ENCODE measurements around the gene TACO1.
A peak's percentile ranks its signal among the peaks of the same experiment; 100 is the strongest.

Gene TACO1

GRCh38 chr17:63600569-63601438, at the start of gene TACO1:
TSS of gene TACO1 (plus strand) at chr17:63600895. CDS start at chr17:63601084, 189 bp downstream.
- DNase-seq (ENCODE audit: low read depth in 2 of 2) = peak; percentile 54 to 68

GRCh38 chr17:63552211-63552610, 48.5 kb upstream of the TACO1 start:
- no peak for DNase-seq (ENCODE audit: low read depth in 2 of 2)

DNA sequence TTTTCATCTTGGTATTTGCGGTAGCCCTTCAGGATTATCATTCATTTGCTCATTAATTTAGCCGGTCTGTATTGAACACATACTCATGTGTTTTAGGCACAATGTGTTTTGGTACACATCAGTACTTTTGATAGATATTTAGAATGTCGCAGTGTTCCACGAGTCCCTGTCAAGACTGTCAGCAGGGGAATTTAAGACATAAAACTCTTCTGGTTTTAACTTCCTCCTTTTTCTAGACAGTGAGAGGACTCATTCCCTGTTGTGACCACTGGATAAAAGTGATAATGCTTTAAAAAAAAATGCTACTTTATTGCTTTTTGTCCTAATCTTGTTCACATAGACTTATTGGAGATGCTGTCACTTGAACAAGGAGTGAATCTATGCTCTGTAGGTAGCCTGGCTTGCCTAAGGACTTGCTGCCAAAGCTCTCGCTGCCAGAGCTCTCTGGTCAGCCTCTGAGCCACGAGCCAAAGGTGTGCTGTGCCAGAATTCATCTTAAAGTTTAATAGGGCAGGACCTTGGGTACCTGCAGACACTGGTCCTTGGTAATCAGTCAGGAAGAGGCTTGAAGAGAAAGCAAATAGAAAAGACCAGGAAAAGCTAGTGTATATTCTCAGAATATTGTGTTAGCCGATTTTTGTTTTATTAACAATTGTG, 45.1 kb upstream of the TACO1 start:
- DNase-seq (ENCODE audit: low read depth in 2 of 2) = no peak

GRCh38 chr17:63557416-63557815, 43.3 kb upstream of the TACO1 start:
- DNase-seq (ENCODE audit: low read depth in 2 of 2) = no peak

DNA sequence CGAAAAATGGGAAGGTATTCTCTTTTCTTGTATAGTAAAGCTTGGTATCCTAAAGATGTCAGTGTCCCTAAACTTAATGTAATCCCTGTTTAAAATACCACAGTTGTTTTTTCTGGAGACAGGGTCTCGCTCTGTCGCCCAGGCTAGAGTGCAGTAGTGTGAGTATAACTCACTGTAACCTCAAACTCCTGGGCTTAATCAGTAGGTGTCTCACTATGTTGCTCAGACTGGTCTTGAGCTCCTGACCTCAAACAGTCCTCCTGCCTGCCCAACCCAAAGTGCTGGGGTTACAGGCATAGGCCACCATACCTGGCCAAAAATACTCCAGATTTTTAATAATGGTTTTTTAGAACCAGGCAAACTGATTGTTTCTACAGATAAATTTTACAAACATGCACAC, 42.3 kb upstream of the TACO1 start:
- DNase-seq (ENCODE audit: low read depth in 2 of 2) = no peak

- no peak for DNase-seq (ENCODE audit: low read depth in 2 of 2)
These were observed 38.9 kb upstream of the TACO1 start for GRCh38 chr17:63561819-63562218.

DNA sequence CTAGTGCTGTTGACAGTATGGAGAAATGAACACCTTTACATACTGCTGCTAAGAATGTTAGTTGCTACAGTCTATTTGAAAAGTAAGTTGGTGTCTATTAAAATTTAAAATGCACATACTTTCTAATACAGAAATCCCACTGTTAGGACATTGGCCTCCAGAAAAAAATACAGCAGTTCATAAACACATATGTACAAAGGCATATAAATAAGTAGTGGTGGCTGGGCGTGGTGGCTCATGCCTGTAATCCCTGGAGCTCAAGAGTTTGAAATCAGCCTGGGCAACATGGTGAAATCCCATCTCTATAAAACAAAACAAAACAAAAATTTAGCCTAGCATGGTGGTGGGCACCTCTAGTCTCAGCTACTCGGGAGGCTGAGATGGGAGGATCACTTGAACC, 37.4 kb upstream of the TACO1 start:
- no peak for DNase-seq (ENCODE audit: low read depth in 2 of 2)

DNA sequence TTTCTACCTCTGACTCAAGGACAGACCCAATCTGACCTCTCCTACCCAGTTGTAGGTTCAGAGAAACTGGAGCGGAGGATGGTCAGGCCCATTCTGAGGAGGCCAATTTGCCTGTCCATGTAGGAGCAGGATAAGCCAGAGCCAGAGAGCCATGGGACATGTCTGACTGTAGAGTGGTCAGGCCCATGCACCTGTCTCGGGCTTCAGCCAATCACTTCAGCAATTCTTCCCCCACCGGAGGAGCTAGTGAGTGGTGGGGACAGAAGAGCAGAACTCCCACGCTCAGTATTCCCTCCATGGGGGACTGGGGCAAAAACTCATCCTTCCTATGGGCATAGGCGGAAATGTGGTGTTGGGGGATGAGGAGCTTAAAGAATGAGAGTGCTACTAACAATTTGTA, 36.1 kb upstream of the TACO1 start:
- DNase-seq (ENCODE audit: low read depth in 2 of 2) = no peak

DNA sequence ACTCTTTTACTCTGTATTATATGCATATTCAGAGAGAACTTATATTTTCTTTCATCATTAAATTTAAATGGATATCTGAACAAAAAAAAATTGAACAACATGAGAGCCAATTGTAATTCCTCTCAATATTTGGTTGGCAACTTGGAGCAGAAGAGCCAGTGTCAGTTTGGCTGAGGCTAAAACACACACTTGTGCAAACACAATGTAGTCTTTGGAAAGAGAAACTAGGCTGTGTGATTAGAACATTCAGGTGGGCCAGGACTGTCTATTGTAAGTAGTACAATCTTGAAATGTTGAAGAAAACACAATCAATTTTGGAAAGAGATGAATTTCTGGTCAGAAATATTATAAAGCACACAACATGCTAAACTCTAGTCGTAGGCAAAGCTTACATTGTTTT, 33.5 kb upstream of the TACO1 start:
- DNase-seq (ENCODE audit: low read depth in 2 of 2) = no peak

GRCh38 chr17:63568563-63568962, 32.1 kb upstream of the TACO1 start:
- DNase-seq (ENCODE audit: low read depth in 2 of 2) = no peak

- no peak for DNase-seq (ENCODE audit: low read depth in 2 of 2)
These were observed 28.9 kb upstream of the TACO1 start for GRCh38 chr17:63571632-63572310.

DNA sequence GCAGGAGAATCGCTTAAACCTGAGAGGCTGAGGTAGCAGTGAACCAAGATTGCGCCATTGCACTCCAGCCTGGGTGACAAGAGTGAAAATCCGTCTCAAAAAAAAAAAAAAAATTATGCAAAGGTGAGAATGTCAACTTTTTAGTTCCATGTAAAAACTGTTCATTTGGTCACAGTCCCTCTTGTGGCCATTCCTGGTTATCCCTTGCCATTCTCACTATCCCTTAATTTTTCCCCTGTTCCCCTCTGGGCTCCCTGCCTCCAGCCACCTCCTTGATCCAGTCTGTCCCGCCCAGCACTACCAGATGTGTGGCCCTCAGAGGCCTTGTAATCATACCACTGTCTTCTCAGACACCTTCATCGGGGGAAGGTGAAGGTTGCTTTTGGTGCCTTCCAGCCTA, 27.1 kb upstream of the TACO1 start:
- DNase-seq (ENCODE audit: low read depth in 2 of 2) = no peak

GRCh38 chr17:63578027-63578768, 22.5 kb upstream of the TACO1 start:
- no peak for DNase-seq (ENCODE audit: low read depth in 2 of 2)

- no peak for DNase-seq (ENCODE audit: low read depth in 2 of 2)
These were observed 22.0 kb upstream of the TACO1 start for GRCh38 chr17:63578769-63579111.

DNA sequence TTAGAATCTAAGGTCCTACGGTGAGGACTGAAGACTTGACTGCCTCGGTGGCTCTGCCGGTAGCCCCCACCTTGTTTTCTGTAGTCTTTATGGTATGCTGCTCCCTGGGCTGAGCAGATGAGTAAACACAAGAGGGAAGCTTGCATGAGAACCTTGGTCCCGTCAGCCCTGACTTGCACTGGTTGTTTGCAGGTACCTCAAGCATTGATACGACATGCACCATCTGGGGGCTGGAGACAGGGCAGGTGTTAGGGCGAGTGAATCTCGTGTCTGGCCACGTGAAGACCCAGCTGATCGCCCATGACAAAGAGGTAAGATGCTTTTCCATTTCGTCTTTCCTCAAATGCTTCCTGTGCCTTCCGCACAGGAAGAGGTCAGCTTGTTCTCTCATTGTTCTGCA, 21.1 kb upstream of the TACO1 start:
- no peak for DNase-seq (ENCODE audit: low read depth in 2 of 2)

- DNase-seq (ENCODE audit: low read depth in 2 of 2) = no peak
These were observed 12.9 kb upstream of the TACO1 start for GRCh38 chr17:63587770-63588169.

DNA sequence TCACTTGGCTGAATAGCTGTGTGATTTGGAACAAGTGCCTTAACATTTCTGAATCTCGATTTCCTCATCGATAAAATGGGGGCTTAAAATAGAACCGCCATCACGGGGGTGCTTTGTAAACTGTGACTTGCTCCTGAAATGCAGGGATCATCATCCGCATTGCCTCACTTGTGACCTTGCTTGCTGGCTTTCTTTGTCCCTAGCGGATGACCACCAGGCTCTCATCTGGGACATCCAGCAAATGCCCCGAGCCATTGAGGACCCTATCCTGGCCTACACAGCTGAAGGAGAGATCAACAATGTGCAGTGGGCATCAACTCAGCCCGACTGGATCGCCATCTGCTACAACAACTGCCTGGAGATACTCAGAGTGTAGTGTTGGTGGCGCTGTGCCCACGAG, 11.9 kb upstream of the TACO1 start:
- no peak for DNase-seq (ENCODE audit: low read depth in 2 of 2)

DNA sequence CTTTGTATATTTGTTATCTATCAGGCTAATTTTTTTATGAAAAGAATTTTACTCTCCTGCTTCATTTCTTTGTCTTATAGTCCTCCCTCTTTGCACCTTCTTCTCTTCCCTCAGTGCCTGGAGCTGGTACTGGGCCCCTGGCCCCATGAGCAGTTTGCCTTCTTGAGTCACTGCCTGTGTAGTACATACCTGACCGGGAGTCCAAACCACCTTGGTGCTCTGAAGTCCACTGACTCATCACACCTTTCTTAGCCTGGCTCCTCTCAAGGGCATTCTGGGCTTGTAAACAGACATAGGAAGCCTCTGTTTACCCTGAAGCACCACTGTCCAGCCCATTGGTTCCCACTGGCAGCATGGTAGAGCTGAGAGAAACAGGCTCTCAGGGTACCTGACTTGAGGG, 11.0 kb upstream of the TACO1 start:
- DNase-seq (ENCODE audit: low read depth in 2 of 2) = no peak

- DNase-seq (ENCODE audit: low read depth in 2 of 2) = no peak
These were observed 7.9 kb upstream of the TACO1 start for GRCh38 chr17:63592797-63593196.

- no peak for DNase-seq (ENCODE audit: low read depth in 2 of 2)
These were observed 5.6 kb upstream of the TACO1 start for GRCh38 chr17:63595132-63595531.

DNA sequence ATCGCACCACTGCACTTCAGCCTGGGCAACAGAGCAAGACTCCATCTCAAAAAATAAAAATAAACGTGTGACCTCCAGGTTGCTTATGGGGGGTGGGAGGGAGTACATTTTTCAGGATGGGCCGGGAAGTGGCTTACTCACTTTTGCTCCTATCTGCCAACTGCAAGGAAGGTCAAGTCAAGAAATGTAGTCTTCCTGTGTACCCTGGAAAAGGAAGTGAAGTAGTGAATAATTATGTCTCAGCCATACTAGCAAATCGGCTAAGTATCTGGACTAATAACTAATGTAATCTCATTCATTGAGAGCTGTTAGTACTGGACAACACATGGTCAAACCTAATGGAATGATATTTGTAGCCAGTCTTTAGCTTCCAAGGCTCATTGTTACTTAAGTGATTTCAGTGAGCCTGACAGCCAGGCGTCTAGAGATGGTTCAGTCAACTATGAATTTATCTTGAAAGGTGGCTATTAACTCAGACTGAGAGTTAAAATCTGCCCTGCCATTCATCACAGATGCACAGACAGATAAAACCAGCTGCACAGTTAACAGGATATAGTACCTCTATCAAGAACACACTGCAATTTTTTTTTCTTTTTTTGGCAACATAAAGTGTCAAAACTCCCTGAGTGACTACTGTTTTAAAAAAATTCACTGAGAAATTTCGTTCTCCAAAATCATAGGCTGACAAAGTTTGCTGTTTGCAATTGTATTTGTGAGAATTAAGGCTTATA, 3.7 kb upstream of the TACO1 start:
- no peak for DNase-seq (ENCODE audit: low read depth in 2 of 2)

- no peak for DNase-seq (ENCODE audit: low read depth in 2 of 2)
These were observed 2.4 kb upstream of the TACO1 start for GRCh38 chr17:63598281-63598680.
